ENCODE results near the gene PIP5K1B.

- TF ChIP-seq CTCF (IDR thresholded peaks at IDR 0.05; ENCODE audit: poor library complexity), result no peak
- TF ChIP-seq EZH2 (IDR thresholded peaks at IDR 0.05; ENCODE audit: borderline replicate concordance), result no peak
Measured at GRCh38 chr9:68771376-68771775, 66.3 kb downstream of the PIP5K1B start.

Measured in hepatocyte (in vitro differentiated cells).